RKO (cell line): ENCODE results near the gene MAGI1.

Source experiments
- DNase-seq: peaks from one replicate; pipeline ENCODE4 v3.0.0-alpha.2; 2016; ENCODE audit warnings: low spot score

MAGI1 gene

GRCh38 chr3:65713016-65713415, 325.7 kb downstream of the MAGI1 start:
- no peak for DNase-seq

GRCh38 chr3:65712140-65712539, 326.6 kb downstream of the MAGI1 start:
- DNase-seq = no peak

DNA sequence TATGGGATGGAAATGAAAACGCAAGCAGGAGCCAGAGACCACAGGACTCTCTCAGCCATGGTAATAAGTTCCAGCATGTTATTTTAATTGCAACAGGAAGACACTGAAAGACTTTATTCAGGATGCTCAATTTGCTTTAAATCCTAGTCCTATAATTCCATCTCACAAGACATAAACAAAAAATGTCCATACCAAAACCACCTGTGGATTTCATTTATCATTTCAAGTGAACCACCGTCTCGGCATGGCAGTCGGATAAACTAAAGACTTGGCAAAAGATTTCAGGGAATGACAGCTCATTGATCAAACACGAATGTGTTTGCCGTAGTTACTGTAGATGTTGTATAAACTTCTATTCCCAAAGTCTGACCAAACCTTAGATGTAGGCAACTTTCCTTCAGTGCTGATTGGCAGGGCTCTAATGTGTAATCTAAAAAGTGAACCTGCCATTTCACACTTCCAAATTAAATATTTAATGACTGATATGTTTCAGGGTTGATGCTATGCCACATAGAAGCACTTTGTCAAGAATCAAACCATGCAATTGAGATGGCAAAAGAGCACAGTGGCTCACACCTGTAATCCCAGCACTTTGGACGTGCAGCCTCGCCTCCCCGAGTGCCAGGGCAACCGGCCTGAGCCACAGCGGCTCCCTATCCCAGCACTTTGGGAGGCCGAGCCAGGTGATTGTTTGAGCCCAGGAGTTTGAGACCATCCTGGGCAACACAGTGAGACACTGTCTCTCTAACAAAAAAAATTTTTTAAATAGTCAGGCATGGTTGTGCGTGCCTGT, 331.7 kb downstream of the MAGI1 start:
- DNase-seq = no peak

DNA sequence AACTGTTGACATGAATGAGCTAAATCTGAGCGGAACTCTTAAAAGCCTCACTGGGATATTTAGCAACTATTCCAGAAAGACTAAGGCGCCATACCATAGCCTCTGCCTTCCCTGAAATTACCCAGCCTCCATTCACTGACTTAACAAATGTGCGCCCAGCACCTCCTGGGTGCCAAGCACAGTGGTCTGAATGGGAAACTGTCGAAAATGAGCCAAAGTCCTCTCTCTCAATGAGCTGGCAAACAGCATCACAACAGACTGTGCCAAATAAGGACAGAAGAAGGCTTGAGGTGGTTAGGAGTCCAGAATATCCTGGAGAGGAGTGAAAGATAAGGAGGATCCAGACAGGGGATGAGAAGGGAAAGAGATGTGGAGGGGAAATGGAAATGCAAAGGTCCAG, 332.4 kb downstream of the MAGI1 start:
- DNase-seq = no peak

DNA sequence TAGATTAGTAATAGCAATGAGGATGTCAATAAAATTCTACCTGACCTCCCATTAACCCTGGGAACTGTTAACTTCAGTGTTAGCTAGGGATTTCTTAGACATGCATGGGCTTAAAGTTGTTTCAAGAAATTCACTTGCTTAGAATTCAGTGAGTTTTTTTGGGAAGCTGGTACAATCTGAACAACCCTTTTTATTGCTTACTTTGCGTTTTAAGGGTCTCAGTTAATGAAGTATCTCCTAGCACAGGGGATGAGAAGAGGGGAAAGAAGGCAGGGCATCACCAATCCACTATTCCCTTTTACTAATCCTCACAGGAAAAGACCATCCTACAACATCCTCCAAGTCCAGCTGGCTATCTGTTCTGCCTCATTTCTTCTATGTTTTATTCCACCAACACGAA, 334.9 kb downstream of the MAGI1 start:
- no peak for DNase-seq

- no peak for DNase-seq
These were observed 335.7 kb downstream of the MAGI1 start for GRCh38 chr3:65703026-65703425.

- no peak for DNase-seq
These were observed 336.5 kb downstream of the MAGI1 start for GRCh38 chr3:65702202-65702601.

GRCh38 chr3:65701516-65701915, 337.2 kb downstream of the MAGI1 start:
- no peak for DNase-seq

DNA sequence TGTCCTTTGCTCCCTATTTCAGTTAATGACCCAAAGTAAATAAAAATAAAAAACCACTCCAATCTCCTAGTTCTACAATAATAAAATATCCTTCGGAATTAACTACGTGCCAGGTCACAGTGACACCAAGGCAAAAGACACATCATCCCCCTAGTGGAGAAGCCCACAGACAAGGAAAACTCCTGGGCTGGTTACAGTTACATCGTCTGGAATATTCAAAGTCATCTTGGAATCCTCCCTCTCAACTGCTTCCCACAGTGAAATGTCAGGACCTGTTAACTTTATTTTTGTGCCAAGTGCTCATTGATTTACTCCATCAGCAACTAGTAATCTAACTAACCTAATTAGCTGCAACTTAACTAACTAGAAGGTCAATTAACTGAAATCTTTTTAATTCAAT, 349.3 kb downstream of the MAGI1 start:
- no peak for DNase-seq

DNA sequence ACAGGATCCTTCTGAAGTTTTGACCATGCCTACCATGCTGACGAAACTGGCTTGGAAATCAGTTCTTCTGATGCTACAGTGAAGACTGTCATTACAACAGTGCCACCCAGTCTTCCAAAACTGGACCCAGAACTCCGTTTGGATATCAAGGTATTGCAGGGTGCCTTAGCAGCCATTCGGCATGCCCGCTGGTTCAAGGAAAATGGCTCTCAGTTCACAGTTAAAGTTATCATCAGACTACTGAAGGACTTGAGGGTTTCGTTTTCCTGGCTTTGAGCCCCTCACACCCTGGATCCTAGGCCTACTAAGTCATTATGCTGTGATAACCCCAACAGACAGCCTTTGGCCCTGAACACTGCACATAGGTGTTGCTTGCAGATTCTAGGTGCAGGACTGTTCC, 351.0 kb downstream of the MAGI1 start:
- DNase-seq = no peak

DNA sequence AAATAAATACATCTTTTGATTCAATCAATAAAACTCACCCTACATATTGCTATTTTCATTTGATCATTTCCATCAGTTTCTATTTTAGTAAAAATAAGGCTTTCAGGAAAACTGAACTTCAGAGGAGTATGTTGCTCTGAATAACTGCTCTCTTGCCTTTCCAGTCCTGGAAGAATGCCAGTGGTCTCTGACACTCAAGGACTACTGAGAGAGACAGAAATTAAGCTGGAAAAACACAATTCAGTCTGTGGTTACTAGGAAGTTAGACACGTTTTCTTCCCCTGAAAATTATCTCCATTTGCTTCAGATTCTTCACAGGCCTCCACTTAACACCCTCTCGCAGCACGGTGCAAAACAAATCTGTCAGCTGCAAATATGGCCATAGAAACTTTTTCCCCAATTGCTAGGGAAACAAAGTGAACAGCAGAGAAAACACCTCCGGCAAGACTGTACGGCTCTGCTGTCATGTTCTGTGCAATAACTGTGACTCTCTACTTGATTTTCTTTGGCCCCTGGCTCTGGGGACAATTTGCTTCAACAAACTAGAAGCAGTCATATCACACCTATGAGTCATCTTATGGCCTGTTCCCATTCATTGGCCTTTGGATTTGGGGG, 353.0 kb downstream of the MAGI1 start:
- DNase-seq = no peak

DNA sequence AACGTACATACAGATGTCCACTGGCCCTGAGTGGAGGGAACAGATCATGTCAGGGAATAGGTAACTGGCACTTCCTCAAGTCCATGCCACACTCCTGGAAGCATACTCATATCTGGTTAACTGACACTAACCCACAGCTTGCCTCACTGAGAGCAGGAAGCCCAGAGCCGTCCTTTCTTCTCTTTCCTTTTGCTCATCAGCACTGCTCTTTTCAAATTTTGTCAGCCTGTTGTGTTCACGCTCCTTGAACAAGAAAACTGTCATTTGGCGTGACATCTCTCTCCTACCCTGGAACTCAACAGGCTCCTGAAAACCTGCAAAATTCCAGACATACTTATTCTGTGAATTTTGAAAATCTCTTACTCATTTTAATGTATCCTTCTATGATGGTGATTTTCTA, 360.2 kb downstream of the MAGI1 start:
- DNase-seq = no peak

DNA sequence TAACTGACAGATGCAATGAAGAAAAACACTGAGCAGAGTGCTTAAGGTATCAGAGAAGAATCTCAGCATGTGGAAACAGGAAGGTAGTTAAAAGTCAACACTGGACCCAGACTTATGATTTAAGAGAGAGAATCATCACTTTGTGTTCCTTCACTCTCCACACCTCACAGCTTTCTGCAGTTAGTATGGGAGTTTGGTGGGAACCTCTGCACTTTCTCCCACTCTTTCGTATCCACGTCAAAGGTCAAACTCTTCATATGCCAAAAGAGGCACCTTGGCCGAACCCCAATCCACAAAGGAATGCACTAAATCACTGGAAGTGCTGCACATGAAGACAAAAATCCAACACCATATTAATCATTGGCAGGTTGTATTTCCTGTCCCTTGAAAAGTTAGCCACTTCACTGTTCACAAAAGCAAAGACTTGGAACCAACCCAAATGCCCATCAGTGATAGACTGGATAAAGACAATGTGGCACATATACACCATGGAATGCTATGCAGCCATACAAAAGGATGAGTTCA, 361.2 kb downstream of the MAGI1 start:
- DNase-seq = no peak

DNA sequence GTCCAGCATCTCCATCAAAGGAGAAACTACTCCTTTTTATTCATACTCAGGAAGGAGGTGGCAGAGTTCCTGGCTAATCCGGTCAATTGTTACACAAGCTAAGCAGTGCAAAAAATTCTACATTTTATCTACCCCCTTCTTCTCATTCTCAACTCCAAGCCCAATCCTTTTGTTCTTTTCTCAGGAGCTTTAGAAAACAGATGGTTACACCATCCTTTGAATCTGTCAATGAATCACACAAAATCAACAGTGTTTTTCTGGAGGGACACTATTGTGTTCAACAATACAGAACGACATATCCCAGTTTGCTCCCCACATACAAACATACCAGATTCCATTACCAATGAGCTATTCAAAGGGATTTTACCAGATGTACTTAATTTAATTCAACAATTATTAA, 362.1 kb downstream of the MAGI1 start:
- no peak for DNase-seq

GRCh38 chr3:65675011-65675410, 363.7 kb downstream of the MAGI1 start:
- no peak for DNase-seq

- DNase-seq = no peak
These were observed 364.5 kb downstream of the MAGI1 start for GRCh38 chr3:65674226-65674625.

- peak; percentile 41 for DNase-seq
These were observed 365.6 kb downstream of the MAGI1 start for GRCh38 chr3:65672871-65673815.

GRCh38 chr3:65672061-65672460, 366.7 kb downstream of the MAGI1 start:
- DNase-seq = no peak

DNA sequence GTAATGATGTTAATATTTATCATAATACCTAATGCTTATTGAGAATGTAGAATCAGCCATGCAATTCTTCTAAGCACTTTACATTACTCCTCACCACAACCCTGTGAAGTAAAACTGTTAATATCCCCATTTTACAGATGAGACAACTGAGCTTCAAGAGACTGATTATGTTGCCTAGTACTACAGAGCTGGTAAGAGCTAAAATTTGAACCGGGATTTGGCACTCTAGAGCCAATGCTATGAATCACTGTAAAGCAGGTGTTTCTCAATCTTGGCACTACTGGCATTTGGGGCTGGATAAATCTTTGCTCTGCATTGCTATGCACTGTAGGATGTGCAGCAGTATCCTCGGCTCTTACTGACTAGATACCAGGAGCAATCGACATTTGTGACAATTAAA, 367.7 kb downstream of the MAGI1 start:
- DNase-seq = no peak

DNA sequence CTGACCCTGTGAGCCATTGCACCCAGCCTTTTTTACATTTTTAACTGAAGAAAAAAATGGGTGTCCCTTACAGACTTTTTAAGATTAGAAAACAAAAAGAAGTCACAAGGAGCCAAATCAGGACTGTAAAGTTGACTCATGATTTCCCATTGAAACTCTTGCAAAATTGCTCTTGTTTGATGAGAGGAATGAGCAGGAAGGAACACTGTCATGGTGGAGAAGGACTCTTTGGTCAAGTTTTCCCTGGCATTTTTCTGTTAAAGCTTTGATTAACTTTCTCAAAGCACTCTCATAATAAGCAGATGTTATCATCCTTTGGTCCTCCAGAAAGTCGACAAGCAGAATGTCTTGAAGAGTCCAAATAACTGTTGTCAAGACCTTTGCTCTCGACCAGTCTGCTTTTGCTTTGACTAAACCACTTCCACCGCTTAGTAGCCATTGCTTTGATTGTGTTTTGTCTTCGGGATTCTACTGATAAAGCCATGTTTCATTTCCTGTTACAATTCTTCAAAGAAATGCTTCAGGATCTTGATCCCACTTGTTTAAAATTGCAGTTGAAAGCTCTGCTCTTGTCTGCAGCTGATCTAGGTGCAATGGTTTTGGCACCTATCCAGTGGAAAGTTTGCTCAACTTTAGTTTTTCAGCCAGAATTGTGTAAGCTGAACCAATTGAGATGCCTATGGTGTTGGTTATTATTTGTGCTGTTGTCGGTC, 369.4 kb downstream of the MAGI1 start:
- DNase-seq = no peak

- no peak for DNase-seq
These were observed 370.8 kb downstream of the MAGI1 start for GRCh38 chr3:65667963-65668362.
